GM12878 (cell line): ENCODE measurements around the gene RAD21L1. TPM values are rescaled to one million over a fixed set of nuclear protein-coding genes. Genes with fewer than 3 reads are reported as not detected.

ENCODE experiments used
- CTCF ChIP-seq, 3 experiments: IDR thresholded peaks in 2 of 3; conservative IDR thresholded peaks in 1 of 3; 2 replicates each; pipeline ENCODE4 v1.5.1; 2011; ENCODE audit warnings: low read depth in 3 of 3, low read length in 3 of 3, mild to moderate bottlenecking in 3 of 3, control low read depth in 2 of 3, moderate library complexity in 2 of 3, inconsistent platforms in 1 of 3, mixed read lengths in 1 of 3; ENCODE audit not compliant: control insufficient read depth in 2 of 3, insufficient read depth in 1 of 3; ENCODE audit errors: extremely low read depth in 1 of 3
- HCFC1 ChIP-seq: fragments of 150-350 bp; IDR thresholded peaks from 2 replicates; pipeline ENCODE4 v1.6.1; 2014; ENCODE audit warnings: low read length
- NFIC ChIP-seq: IDR thresholded peaks from 2 replicates; pipeline ENCODE4 v1.6.1; 2012; ENCODE audit warnings: low read depth, mild to moderate bottlenecking, inconsistent platforms, low read length, moderate library complexity
- NKRF ChIP-seq: fragments of 450-650 bp; conservative IDR thresholded peaks from 2 replicates; pipeline ENCODE4 v1.6.1; 2017; ENCODE audit warnings: mild to moderate bottlenecking, moderate library complexity
- SIN3A ChIP-seq: IDR thresholded peaks from 2 replicates; pipeline ENCODE4 v1.6.1; 2012; ENCODE audit warnings: low read depth, low read length, improper control_type of control experiment
- SIX5 ChIP-seq: IDR thresholded peaks from 2 replicates; pipeline ENCODE4 v1.6.1; 2011; ENCODE audit warnings: mild to moderate bottlenecking, low read depth, low read length, moderate library complexity; ENCODE audit not compliant: severe bottlenecking
- STAT1 ChIP-seq: fragments of 450-650 bp; conservative IDR thresholded peaks from 2 replicates; pipeline ENCODE4 v1.6.1; 2014; ENCODE audit warnings: antibody characterized with exemption, mild to moderate bottlenecking
- polyA plus RNA-seq, 11 experiments: library from polyadenylated mRNA; depleted of rRNA in 4 of 11; unstranded in 6 of 11; stranded (reverse) in 5 of 11; fragments of >200 nt; fragmentation: Nextera tagmentation in 4 of 11; fragmentation: Illumina TruSeq in 1 of 11; extraction: Ambion mirVana in 4 of 11; extraction: Trizol in 1 of 11; gene quantifications; 1 replicate in 1 of 11; 2 replicates in 10 of 11; pipeline versions ENCODE4 v1.2.1 to v1.2.3, GENCODE V29; 2011 to 2016; ENCODE audit warnings: inconsistent platforms in 2 of 11, missing spikeins in 2 of 11, low read depth in 1 of 11
- total RNA-seq, 4 experiments: library from RNA; depleted of rRNA in 3 of 4; stranded (reverse); fragments of >200 nt in 3 of 4; fragmentation: Illumina TruSeq in 1 of 4; extraction: Trizol in 1 of 4; gene quantifications; 2 replicates each; pipeline versions ENCODE4 v1.2.1 to v1.2.3, GENCODE V29; 2013 to 2021

RAD21L1 gene
- total and polyA plus RNA-seq, 10 of the 15 experiments (the other 5 are each of a cell fraction or from before 2014, with no cell fraction given) = not detected

- TF ChIP-seq CTCF (IDR thresholded peaks at IDR 0.05 in 2 of 3, conservative IDR thresholded peaks at IDR 0.05 in 1 of 3; ENCODE audit: control insufficient read depth in 2 of 3, extremely low read depth in 1 of 3, insufficient read depth in 1 of 3, low read depth in 3 of 3, low read length in 3 of 3) (no peak), SIX5 (no peak), NKRF (no peak), SIN3A (no peak), STAT1 (no peak), NFIC (no peak), HCFC1 (no peak)
Measured at GRCh38 chr20:1282966-1283365, 57.1 kb downstream of the RAD21L1 start (continued).
